WTC11 (cell line): ENCODE data around the gene CD164L2. TPM values are rescaled to one million over a fixed set of nuclear protein-coding genes. Genes with fewer than 3 reads are reported as not detected.

ENCODE experiments used
- ATAC-seq: fragments of 200-7000 bp; cut with Tn5 transposase; 2 replicates; pipeline ENCODE4 v1.10.0; 2021; ENCODE audit warnings: mild to moderate bottlenecking, moderate library complexity
- CTCF ChIA-PET: fragments of 300-600 bp; sonication (Branson Sonifier 250); formaldehyde crosslinking; loops from one replicate; lab custom pipeline; 2021; ENCODE audit warnings: antibody characterized with exemption; lab: Charles Lee
- POLR2A ChIA-PET: fragments of 350-600 bp; sonication (Branson Sonifier 250); formaldehyde crosslinking; loops from one replicate; lab custom pipeline; 2021; ENCODE audit warnings: antibody characterized with exemption; lab: Charles Lee
- DNase-seq: peaks from one replicate; pipeline ENCODE4 v3.0.0; 2021; ENCODE audit warnings: low spot score
- H3K27ac Mint-ChIP-seq: 2 replicates; pipeline ENCODE4 v1.8.0; 2021; ENCODE audit warnings: mixed read lengths
- H3K27me3 Mint-ChIP-seq: 2 replicates; pipeline ENCODE4 v1.8.0; 2021; ENCODE audit warnings: low read depth, mild to moderate bottlenecking, moderate library complexity, mixed read lengths
- H3K36me3 Mint-ChIP-seq: 2 replicates; pipeline ENCODE4 v1.8.0; 2021; ENCODE audit warnings: mixed read lengths
- H3K4me1 Mint-ChIP-seq: 2 replicates; pipeline ENCODE4 v1.8.0; 2022; ENCODE audit warnings: mixed read lengths
- H3K4me3 Mint-ChIP-seq: 2 replicates; pipeline ENCODE4 v1.8.0; 2021; ENCODE audit warnings: mild to moderate bottlenecking, moderate library complexity, mixed read lengths
- H3K9me3 Mint-ChIP-seq: 2 replicates; pipeline ENCODE4 v1.8.0; 2021; ENCODE audit warnings: mixed read lengths
- ATF6 ChIP-seq: sonication (generic); formaldehyde crosslinking; IDR thresholded peaks from 2 replicates; pipeline ENCODE4 v1.8.1; 2023; ENCODE audit warnings: mild to moderate bottlenecking, missing genetic modification reagents
- CBFB ChIP-seq: sonication (generic); formaldehyde crosslinking; IDR thresholded peaks from 2 replicates; pipeline ENCODE4 v1.8.1; 2022; ENCODE audit warnings: mild to moderate bottlenecking, low read depth, missing genetic modification reagents
- CDX4 ChIP-seq: fragments of 250-450 bp; sonication (Bioruptor Pico); IDR thresholded peaks from 2 replicates; pipeline ENCODE4 v1.9.0; 2021; ENCODE audit warnings: moderate library complexity, mild to moderate bottlenecking, inconsistent platforms, borderline replicate concordance
- E2F4 ChIP-seq: sonication (generic); formaldehyde crosslinking; IDR thresholded peaks from 2 replicates; pipeline ENCODE4 v1.8.1; 2022; ENCODE audit warnings: low read depth, mild to moderate bottlenecking, moderate library complexity, missing genetic modification reagents, borderline replicate concordance
- E2F5 ChIP-seq: sonication (generic); formaldehyde crosslinking; IDR thresholded peaks from 2 replicates; pipeline ENCODE4 v1.8.1; 2022; ENCODE audit warnings: mild to moderate bottlenecking, moderate library complexity, missing genetic modification reagents
- ETV6 ChIP-seq: sonication (generic); formaldehyde crosslinking; IDR thresholded peaks from 2 replicates; pipeline ENCODE4 v1.8.1; 2022; ENCODE audit warnings: mild to moderate bottlenecking, missing genetic modification reagents
- FOXP1 ChIP-seq: sonication (generic); formaldehyde crosslinking; IDR thresholded peaks from 2 replicates; pipeline ENCODE4 v1.8.0; 2022; ENCODE audit warnings: missing genetic modification reagents, mild to moderate bottlenecking, moderate library complexity, borderline replicate concordance
- GABPB1 ChIP-seq: sonication (generic); formaldehyde crosslinking; IDR thresholded peaks from 2 replicates; pipeline ENCODE4 v1.8.1; 2023; ENCODE audit warnings: mild to moderate bottlenecking, missing genetic modification reagents
- HMGA2 ChIP-seq: fragments of 250-450 bp; sonication (Bioruptor Pico); IDR thresholded peaks from 2 replicates; pipeline ENCODE4 v1.4.0; 2021; ENCODE audit warnings: mild to moderate bottlenecking, moderate library complexity
- MYBL2 ChIP-seq: sonication (generic); formaldehyde crosslinking; IDR thresholded peaks from 2 replicates; pipeline ENCODE4 v1.8.1; 2023; ENCODE audit warnings: mild to moderate bottlenecking, moderate library complexity, missing genetic modification reagents
- NFATC4 ChIP-seq: fragments of 250-450 bp; sonication (Bioruptor Pico); IDR thresholded peaks from 2 replicates; pipeline ENCODE4 v1.9.0; 2021; ENCODE audit warnings: mild to moderate bottlenecking
- NFE2L1 ChIP-seq: sonication (generic); formaldehyde crosslinking; IDR thresholded peaks from 2 replicates; pipeline ENCODE4 v1.8.1; 2023; ENCODE audit warnings: missing genetic modification reagents
- PREB ChIP-seq: sonication (generic); formaldehyde crosslinking; IDR thresholded peaks from 2 replicates; pipeline ENCODE4 v1.8.1; 2022; ENCODE audit warnings: mild to moderate bottlenecking, missing genetic modification reagents, moderate library complexity, borderline replicate concordance
- RORB ChIP-seq: fragments of 250-450 bp; sonication (Bioruptor Pico); IDR thresholded peaks from 2 replicates; pipeline ENCODE4 v1.9.0; 2021; ENCODE audit warnings: mild to moderate bottlenecking
- SOX15 ChIP-seq: fragments of 250-450 bp; sonication (Bioruptor Pico); IDR thresholded peaks from 2 replicates; pipeline ENCODE4 v1.9.0; 2021; ENCODE audit warnings: mild to moderate bottlenecking
- TEAD4 ChIP-seq: sonication (generic); formaldehyde crosslinking; IDR thresholded peaks from 2 replicates; pipeline ENCODE4 v1.8.0; 2022; ENCODE audit warnings: mild to moderate bottlenecking, missing genetic modification reagents
- USF1 ChIP-seq: sonication (generic); formaldehyde crosslinking; IDR thresholded peaks from 2 replicates; pipeline ENCODE4 v1.8.0; 2022; ENCODE audit warnings: mild to moderate bottlenecking, missing genetic modification reagents
- ZNF232 ChIP-seq: sonication (generic); formaldehyde crosslinking; IDR thresholded peaks from 2 replicates; pipeline ENCODE4 v1.8.0; 2022; ENCODE audit warnings: mild to moderate bottlenecking, missing genetic modification reagents
- ZNF423 ChIP-seq: fragments of 250-450 bp; sonication (Bioruptor Pico); IDR thresholded peaks from 2 replicates; pipeline ENCODE4 v2.1.2; 2022; ENCODE audit warnings: mild to moderate bottlenecking, moderate library complexity
- ZNF671 ChIP-seq: fragments of 250-450 bp; sonication (Bioruptor Pico); IDR thresholded peaks from 2 replicates; pipeline ENCODE4 v1.8.0; 2021; ENCODE audit warnings: mild to moderate bottlenecking
- total RNA-seq: library from RNA; stranded (reverse); gene quantifications from 3 replicates; pipeline ENCODE4 v1.2.3, GENCODE V29; 2021

Gene CD164L2
- total RNA-seq, 1 experiment from 2014 or later, result 5.5 TPM

GRCh38 chr1:27379564-27380122 lies 3.5 kb downstream of the CD164L2 start (continued):
- no peak for TF ChIP-seq PREB (CRISPR knock-in tag)
- TF ChIP-seq NFATC4 (CRISPR knock-in tag), result no peak

GRCh38 chr1:27377760-27378495 lies 5.2 kb downstream of the CD164L2 start:
- Mint-ChIP-seq H3K9me3 (no peaks in the 10 kb centered on the region), H3K27me3 (peaks cover 20% of the 10 kb centered on the region), H3K4me1 (0 out of 2 replicates have a peak, but pooled peaks cover 6% of the 10 kb centered on the region), H3K27ac (no peak overlapping the region), H3K36me3 (no peaks in the 10 kb centered on the region)
- no peak for DNase-seq
- TF ChIP-seq SOX15 (no peak), ZNF232 (CRISPR knock-in tag) (no peak), ZNF423 (CRISPR knock-in tag) (no peak), ATF6 (CRISPR knock-in tag) (no peak), CBFB (no peak), USF1 (no peak), RORB (no peak), E2F4 (CRISPR knock-in tag) (no peak), TEAD4 (CRISPR knock-in tag) (no peak), HMGA2 (CRISPR knock-in tag) (no peak), NFE2L1 (no peak), GABPB1 (no peak), E2F5 (CRISPR knock-in tag) (no peak), FOXP1 (CRISPR knock-in tag) (no peak), ETV6 (CRISPR knock-in tag) (no peak), CDX4 (CRISPR knock-in tag) (no peak), MYBL2 (CRISPR knock-in tag) (no peak), ZNF671 (CRISPR knock-in tag) (no peak)
- TF ChIP-seq, all 79 proteins: peak for 0
- ATAC-seq, result no peak
- no peak overlapping the region for H3K4me3 Mint-ChIP-seq
- CTCF ChIA-PET, result interaction anchor here (0.7 to 2.2 kb wide), 7 partner anchors 9 to 178 kb away, joined by 3 to 11 read pairs (median 4); no protein-coding TSS in a partner anchor
- POLR2A ChIA-PET, result interaction anchor here (0.7 kb wide), 1 partner anchor 9 kb away, joined by 3 read pairs; no protein-coding TSS in a partner anchor
